Bronchial epithelial cell (primary cell): ENCODE measurements around the gene MLPH. TPM values are rescaled to one million over a fixed set of nuclear protein-coding genes. Genes with fewer than 3 reads are reported as not detected.

Experiments used
- DNase-seq: peaks from one replicate; pipeline ENCODE4 v3.0.0-alpha.2; 2010; ENCODE audit warnings: low read depth
- FAIRE-seq: peaks from 2 replicates; lab custom pipeline; 2011; peaks lifted over from hg19 to GRCh38; lab: Jason Lieb, UNC
- H3K27me3 ChIP-seq: 2 replicates; pipeline ENCODE4 v1.5.1; 2011; ENCODE audit warnings: low read length; ENCODE audit not compliant: control insufficient read depth, insufficient read depth
- H3K36me3 ChIP-seq: 2 replicates; pipeline ENCODE4 v1.5.1; 2011; ENCODE audit warnings: low read length; ENCODE audit not compliant: control insufficient read depth, insufficient read depth
- H3K4me3 ChIP-seq: 2 replicates; pipeline ENCODE4 v1.5.1; 2011; ENCODE audit warnings: mild to moderate bottlenecking, low read depth, low read length, control low read depth
- total RNA-seq: library from RNA; depleted of rRNA; stranded (reverse); fragments of >200 nt; gene quantifications from 2 replicates; pipeline ENCODE4 v1.2.1, GENCODE V29; 2014
- TF ChIP-seq, protein P1 (sequence below): IDR thresholded peaks from 2 replicates; pipeline ENCODE4 v1.5.1; 2011; ENCODE audit warnings: mild to moderate bottlenecking, moderate library complexity, low read length, control low read depth, inconsistent platforms; ENCODE audit not compliant: insufficient read depth, severe bottlenecking

The MLPH gene
- total RNA-seq, 1 donor from 2014 or later = 6.6 TPM

DNA sequence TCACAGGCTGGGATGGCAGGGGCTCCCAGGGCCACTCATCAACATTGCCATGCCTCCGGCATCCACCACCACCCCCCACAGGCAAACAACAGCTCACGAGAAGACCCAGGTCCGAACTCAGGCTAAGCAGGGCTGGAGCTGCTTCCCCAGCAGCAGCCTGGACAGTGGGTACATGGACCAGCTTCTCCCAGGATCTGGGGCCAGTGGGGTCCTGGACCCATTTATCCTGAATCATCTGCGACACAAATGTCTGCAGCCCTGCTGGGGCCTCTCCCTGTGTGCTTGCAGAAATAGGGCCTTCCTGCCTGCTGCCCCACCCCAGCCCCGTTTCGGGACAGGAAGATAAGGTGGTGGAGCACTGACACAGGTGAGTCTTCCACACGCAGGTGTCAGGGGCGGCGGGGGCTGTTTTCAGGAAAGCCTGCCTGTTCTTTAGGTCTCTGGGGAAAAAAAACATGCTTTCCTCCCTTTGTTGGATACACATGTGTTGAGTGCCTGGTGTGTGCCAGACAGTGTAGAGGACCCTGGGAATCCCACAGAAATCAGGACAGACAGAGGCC is 83.8 kb downstream of the MLPH start:
- Histone ChIP-seq H3K4me3 (no peak overlapping the region), H3K27me3 (no peaks in the 10 kb centered on the region), H3K36me3 (no peaks in the 10 kb centered on the region)
- FAIRE-seq (no peak), DNase-seq (no peak)
- TF ChIP-seq, protein P1, sequence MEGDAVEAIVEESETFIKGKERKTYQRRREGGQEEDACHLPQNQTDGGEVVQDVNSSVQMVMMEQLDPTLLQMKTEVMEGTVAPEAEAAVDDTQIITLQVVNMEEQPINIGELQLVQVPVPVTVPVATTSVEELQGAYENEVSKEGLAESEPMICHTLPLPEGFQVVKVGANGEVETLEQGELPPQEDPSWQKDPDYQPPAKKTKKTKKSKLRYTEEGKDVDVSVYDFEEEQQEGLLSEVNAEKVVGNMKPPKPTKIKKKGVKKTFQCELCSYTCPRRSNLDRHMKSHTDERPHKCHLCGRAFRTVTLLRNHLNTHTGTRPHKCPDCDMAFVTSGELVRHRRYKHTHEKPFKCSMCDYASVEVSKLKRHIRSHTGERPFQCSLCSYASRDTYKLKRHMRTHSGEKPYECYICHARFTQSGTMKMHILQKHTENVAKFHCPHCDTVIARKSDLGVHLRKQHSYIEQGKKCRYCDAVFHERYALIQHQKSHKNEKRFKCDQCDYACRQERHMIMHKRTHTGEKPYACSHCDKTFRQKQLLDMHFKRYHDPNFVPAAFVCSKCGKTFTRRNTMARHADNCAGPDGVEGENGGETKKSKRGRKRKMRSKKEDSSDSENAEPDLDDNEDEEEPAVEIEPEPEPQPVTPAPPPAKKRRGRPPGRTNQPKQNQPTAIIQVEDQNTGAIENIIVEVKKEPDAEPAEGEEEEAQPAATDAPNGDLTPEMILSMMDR = no peak

GRCh38 chr2:237571551-237571950 is 84.5 kb downstream of the MLPH start:
- TF ChIP-seq, protein P1 = no peak
- DNase-seq = no peak
- Histone ChIP-seq H3K4me3 (no peak overlapping the region), H3K27me3 (no peaks in the 10 kb centered on the region), H3K36me3 (no peaks in the 10 kb centered on the region)
- FAIRE-seq = no peak

DNA sequence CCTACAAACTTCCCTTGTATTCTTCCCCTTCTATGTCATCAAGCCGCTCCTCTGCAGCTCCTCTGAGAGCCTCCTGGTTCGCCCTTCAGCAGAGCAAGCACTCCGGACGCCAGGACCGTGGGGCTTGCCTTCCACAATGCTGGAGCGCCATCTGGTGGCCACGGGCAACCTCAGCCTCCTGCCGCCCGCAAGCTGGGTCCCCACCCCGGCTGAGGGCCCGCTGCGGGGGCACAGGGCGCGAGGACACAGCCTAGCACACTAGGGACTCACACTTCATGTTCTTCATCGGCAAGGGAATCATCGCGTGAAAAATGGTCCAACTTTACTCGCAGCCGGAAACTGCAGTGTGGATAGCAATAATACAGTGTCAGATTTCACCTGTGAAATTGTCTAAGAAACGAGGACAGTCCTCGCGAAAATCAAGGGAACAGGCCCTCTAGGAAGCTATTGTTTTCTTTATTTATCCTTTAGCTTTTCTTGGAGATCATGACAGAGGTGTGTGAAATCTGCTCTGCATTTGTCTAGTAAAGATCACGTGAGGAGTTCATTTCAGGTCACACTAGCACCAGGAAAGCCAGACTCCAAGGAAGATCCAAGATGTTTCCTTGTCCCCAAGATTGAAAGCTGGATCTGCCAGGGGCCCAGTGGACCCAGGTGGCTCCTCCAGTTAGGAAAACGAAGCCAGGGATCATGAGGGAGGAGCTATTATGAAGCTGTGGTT is 85.1 kb downstream of the MLPH start:
- Histone ChIP-seq H3K36me3 (no peaks in the 10 kb centered on the region), H3K27me3 (no peaks in the 10 kb centered on the region), H3K4me3 (no peak overlapping the region)
- TF ChIP-seq, protein P1 = peak; percentile 98
- DNase-seq (peak; percentile 74), FAIRE-seq (peak; percentile 93)

DNA sequence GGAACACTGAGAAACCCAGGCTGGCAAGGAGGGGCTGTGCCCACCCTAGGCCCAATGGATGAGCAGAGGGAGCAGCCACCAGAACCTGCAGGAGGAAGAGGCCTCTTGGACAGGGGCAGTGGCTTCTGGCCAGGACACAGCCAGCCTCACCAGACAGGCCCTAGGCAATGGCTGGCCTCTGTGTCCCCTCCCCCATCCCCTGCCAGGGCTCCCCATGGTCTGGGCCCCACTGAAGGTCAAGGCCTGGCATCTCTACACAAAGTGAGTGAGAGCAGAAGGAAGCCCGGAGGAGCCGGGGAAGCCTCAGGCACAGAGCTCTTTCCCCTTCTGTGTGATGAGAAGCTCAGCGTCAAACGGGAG is 85.7 kb downstream of the MLPH start:
- no peak for FAIRE-seq
- DNase-seq = no peak

GRCh38 chr2:237573721-237574415 is 86.8 kb downstream of the MLPH start:
- H3K36me3 ChIP-seq = no peaks in the 10 kb centered on the region
- H3K27me3 ChIP-seq = no peaks in the 10 kb centered on the region
- no peak for DNase-seq
- H3K4me3 ChIP-seq = no peak overlapping the region
- TF ChIP-seq, protein P1 = no peak
- FAIRE-seq = no peak

More for the DNA sequence above, 85.7 kb downstream of the MLPH start:
- TF ChIP-seq, protein P1 = no peak
- no peaks in the 10 kb centered on the region for H3K36me3 ChIP-seq
- H3K4me3 ChIP-seq = no peak overlapping the region
- H3K27me3 ChIP-seq = no peaks in the 10 kb centered on the region
